ENCODE measurements around the gene MUC21.
A peak's percentile ranks its signal among the peaks of the same experiment; 100 is the strongest.

Gene MUC21

DNA sequence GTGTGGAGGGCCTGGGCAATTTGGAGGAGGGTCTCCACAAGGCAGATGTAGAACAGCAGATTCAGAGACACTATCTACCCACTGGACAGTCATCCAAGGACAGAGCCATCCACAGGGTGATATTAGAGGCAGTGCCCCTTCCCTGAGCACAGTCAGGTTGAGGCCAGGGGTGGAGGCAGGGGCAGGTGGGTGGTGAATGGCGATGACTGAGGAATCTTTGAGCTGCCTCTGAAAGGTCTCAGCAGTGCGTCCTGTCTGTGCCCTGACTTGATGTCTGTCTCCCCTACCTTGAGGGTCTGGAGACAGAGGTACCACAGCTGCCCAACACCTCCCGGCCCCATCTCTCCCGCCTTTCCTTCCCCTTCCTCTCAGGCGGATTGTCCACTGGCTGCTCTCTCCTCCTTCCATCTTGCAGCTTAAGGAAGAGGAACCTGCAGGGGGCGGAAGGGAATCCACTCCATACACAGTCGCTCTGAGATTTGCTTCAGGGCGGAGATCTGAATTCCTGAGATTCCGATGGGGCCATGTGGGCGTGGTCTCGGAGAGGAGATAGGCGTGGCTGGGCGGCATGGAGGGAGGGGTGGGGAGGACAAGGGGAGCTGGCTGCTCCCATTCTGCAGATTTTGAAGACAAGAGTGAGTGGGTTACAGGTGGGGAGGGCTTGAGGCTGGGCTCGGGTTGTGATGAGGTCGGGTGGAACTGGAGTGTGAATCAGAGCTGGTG, 41.0 kb upstream of the MUC21 start:
- no peak overlapping the region for H3K27ac ChIP-seq
- H3K27me3 ChIP-seq (replicated peaks) = peaks cover 2% of the 10 kb centered on the region
- peak; percentile 86 for TF ChIP-seq CTCF (IDR thresholded peaks at IDR 0.05; ENCODE audit: low read depth, low read length, missing control alignments)
- no peaks in the 10 kb centered on the region for H3K36me3 ChIP-seq (replicated peaks)
- DNase-seq = peak; percentile 77
- in situ Hi-C loops (cut with HindIII; ENCODE audit: low pct_ligation_motif_present, low sequenced_read_pairs) = no loop called here
- H3K4me3 ChIP-seq (ENCODE audit: low read depth, low read length) = no peak overlapping the region

DNA sequence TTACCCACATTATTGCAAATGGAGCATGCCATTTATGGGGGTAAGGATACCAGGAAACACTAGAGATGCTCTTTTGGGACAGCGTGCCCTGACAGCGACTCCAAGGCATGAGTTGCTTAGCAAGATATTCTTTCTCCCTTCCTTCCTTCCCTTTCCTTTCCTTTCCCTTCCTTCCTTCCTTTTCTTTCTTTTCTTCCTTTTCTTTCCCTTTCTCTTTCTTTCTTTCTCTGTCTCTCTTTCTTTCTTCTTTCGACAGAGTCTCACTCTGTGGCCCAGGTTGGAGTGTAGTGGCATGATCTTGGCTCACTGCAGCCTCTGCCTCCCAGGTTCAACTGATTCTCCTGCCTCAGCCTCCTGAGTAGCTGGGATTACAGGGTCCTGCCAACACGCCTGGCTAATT, 39.5 kb upstream of the MUC21 start:
- H3K27me3 ChIP-seq (replicated peaks) = peaks cover 6% of the 10 kb centered on the region
- TF ChIP-seq CTCF (IDR thresholded peaks at IDR 0.05; ENCODE audit: low read depth, low read length, missing control alignments) = no peak
- H3K4me3 ChIP-seq (ENCODE audit: low read depth, low read length) = no peak overlapping the region
- H3K36me3 ChIP-seq (replicated peaks) = no peaks in the 10 kb centered on the region
- no peak overlapping the region for H3K27ac ChIP-seq
- in situ Hi-C loops (cut with HindIII; ENCODE audit: low pct_ligation_motif_present, low sequenced_read_pairs) = no loop called here
- DNase-seq = no peak

- no peak for TF ChIP-seq CTCF (IDR thresholded peaks at IDR 0.05; ENCODE audit: low read depth, low read length, missing control alignments)
- Histone ChIP-seq H3K27me3 (replicated peaks) (peaks cover 6% of the 10 kb centered on the region), H3K36me3 (replicated peaks) (no peaks in the 10 kb centered on the region), H3K27ac (no peak overlapping the region), H3K4me3 (ENCODE audit: low read depth, low read length) (no peak overlapping the region)
- DNase-seq = no peak
- in situ Hi-C loops (cut with HindIII; ENCODE audit: low pct_ligation_motif_present, low sequenced_read_pairs) = no loop called here
Observed at GRCh38 chr6:30945281-30945680, 38.2 kb upstream of the MUC21 start.

DNA sequence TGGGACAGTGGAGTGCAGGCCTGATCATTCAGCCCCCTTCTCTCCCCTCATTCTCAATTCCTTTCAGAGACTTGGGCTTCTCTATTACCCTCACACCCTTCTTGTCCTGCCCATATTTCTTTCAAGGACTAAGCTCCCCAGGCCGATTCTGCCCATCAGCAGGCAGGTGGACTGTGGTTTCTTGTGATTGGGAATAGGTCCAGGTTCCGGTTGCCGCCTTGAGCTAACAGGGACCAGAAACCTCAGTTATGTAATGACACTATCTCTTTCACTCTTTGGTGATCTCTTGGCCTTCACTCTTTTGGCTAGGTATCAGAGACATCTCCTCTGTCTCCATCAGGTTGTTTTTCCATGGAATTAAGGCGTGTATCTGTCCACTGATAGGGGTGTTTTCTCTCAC, 36.3 kb upstream of the MUC21 start:
- in situ Hi-C loops (cut with HindIII; ENCODE audit: low pct_ligation_motif_present, low sequenced_read_pairs) = no loop called here
- H3K36me3 ChIP-seq (replicated peaks) = no peaks in the 10 kb centered on the region
- no peak for TF ChIP-seq CTCF (IDR thresholded peaks at IDR 0.05; ENCODE audit: low read depth, low read length, missing control alignments)

DNA sequence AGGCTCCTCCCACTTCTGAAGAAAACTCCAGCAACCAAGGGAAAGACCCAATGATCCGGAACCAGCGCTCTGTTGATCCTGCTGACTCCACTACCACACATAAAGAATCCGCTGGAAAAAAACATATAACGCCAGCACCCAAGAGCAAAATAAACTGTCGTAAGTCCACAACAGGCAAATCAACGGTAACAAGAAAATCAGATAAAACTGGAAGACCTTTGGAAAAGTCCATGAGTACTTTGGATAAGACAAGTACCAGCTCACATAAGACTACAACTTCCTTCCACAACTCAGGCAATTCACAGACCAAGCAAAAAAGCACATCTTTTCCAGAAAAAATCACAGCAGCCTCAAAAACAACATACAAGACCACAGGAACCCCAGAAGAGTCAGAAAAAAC, 34.7 kb upstream of the MUC21 start:
- Histone ChIP-seq H3K4me3 (ENCODE audit: low read depth, low read length) (no peak overlapping the region), H3K27me3 (replicated peaks) (peaks cover 7% of the 10 kb centered on the region), H3K36me3 (replicated peaks) (no peaks in the 10 kb centered on the region), H3K27ac (no peak overlapping the region)
- no peak for TF ChIP-seq CTCF (IDR thresholded peaks at IDR 0.05; ENCODE audit: low read depth, low read length, missing control alignments)
- in situ Hi-C loops (cut with HindIII; ENCODE audit: low pct_ligation_motif_present, low sequenced_read_pairs) = no loop called here
- no peak for DNase-seq

More for the DNA sequence above, 36.3 kb upstream of the MUC21 start:
- H3K27ac ChIP-seq = no peak overlapping the region
- H3K4me3 ChIP-seq (ENCODE audit: low read depth, low read length) = no peak overlapping the region
- peaks cover 6% of the 10 kb centered on the region for H3K27me3 ChIP-seq (replicated peaks)
- DNase-seq = no peak
